Tibial nerve (tissue), 4 donors: Measurements from ENCODE around the gene BATF. TPM values are rescaled to one million over a fixed set of nuclear protein-coding genes. Genes with fewer than 3 reads are reported as not detected.

Source experiments
- DNase-seq, 2 donors: peaks; one replicate each; pipeline ENCODE4 v3.0.0-alpha.2; 2019; ENCODE audit warnings: low spot score in 2 of 2
- H3K27ac ChIP-seq, 4 donors: fragments of 200-600 bp; sonication (generic) in 3 of 4; one replicate each; pipeline ENCODE4 v1.5.1; 2017 to 2019; ENCODE audit warnings: mild to moderate bottlenecking in 1 of 4
- H3K27me3 ChIP-seq, 2 donors: fragments of 200-600 bp; sonication (generic) in 1 of 2; one replicate each; pipeline versions ENCODE4 v1.5.1 to v1.6.0; 2017 to 2019
- H3K36me3 ChIP-seq, 3 donors: fragments of 200-600 bp; sonication (generic); one replicate each; pipeline ENCODE4 v1.5.1; 2018 to 2019
- H3K4me1 ChIP-seq, 4 donors: fragments of 200-600 bp; sonication (generic) in 3 of 4; one replicate each; pipeline ENCODE4 v1.5.1; 2017 to 2019
- H3K4me3 ChIP-seq, 4 donors: fragments of 200-600 bp; sonication (generic) in 3 of 4; one replicate each; pipeline ENCODE4 v1.5.1; 2017 to 2019; ENCODE audit warnings: mild to moderate bottlenecking in 1 of 4, moderate library complexity in 1 of 4
- H3K9me3 ChIP-seq, 4 donors: fragments of 200-600 bp; sonication (generic) in 3 of 4; one replicate each; pipeline ENCODE4 v1.5.1; 2017 to 2019
- EP300 ChIP-seq, 2 donors: sonication (generic); formaldehyde crosslinking; IDR thresholded peaks; one replicate each; pipeline ENCODE4 v1.6.1; 2017; ENCODE audit warnings: antibody characterized with exemption in 2 of 2, mild to moderate bottlenecking in 1 of 2
- POLR2A ChIP-seq, 2 donors: fragments of 450-650 bp; IDR thresholded peaks; one replicate each; pipeline ENCODE4 v1.6.1; 2017; ENCODE audit warnings: antibody characterized with exemption in 2 of 2, mild to moderate bottlenecking in 2 of 2, moderate library complexity in 2 of 2
- WGBS, 2 donors: methylation state at CpG; one replicate each; pipeline ENCODE4 v1.1.5; 2018; 5-methylcytosine and 5-hydroxymethylcytosine counted together
- total RNA-seq, 4 donors: library from RNA; depleted of rRNA; stranded (reverse); fragments of >200 nt; gene quantifications; one replicate each; pipeline ENCODE4 v1.1.0, GENCODE V29; 2016
- TF ChIP-seq, protein P1 (sequence below), 5 experiments: fragments of 200-600 bp in 3 of 5; fragments of 450-650 bp in 2 of 5; sonication (generic) in 3 of 5; IDR thresholded peaks; one replicate each; pipeline ENCODE4 v1.5.1; 2016 to 2019; ENCODE audit warnings: antibody characterized with exemption in 5 of 5, mild to moderate bottlenecking in 3 of 5, moderate library complexity in 2 of 5

Gene BATF
- total RNA-seq, 4 donors from 2014 or later = 3.8 to 11.1 (median 6.3) TPM; not detected in 1

DNA sequence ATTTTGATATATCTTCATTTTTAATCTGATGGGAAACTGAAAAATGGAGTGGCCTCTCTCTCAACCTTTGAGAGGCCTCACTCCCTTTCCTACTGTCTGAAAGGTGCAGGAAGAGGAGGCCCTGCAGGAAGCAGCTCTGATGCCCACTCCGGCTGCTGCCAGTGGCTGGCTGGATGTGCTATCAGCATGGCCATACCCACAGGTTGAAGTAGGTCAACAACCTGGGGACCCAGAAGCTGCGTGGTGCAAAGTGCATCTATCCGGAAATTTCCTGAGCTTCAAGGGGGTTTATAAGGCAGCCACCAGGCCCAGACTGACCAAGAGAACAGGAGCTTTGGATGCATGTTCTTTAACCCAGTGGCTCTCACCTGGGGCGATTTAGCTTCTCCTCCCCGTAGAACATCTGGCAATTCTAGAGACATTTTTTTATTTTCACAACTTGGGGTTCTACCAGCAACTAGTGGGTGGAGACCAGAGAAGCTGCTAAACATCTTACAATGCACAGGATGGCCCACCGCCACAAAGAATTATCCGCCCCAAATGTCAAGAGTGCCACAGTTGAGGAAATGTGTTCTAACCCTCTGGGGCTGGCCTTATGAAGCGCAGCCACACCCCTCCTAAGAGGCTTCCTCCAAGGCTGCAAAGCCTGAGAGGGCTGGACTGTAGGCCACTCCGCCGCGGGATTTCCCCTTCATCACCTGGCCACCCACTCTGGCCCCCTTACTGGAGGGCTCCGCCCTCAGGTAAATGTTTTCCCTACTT is 8.2 kb upstream of the BATF start:
- 88 to 94% methylated on average over 12 of the region's 12 CpGs for WGBS, 2 donors
- no peak overlapping the region for H3K27ac ChIP-seq
- no peak for TF ChIP-seq EP300 (IDR thresholded peaks at IDR 0.05)
- TF ChIP-seq, protein P1, sequence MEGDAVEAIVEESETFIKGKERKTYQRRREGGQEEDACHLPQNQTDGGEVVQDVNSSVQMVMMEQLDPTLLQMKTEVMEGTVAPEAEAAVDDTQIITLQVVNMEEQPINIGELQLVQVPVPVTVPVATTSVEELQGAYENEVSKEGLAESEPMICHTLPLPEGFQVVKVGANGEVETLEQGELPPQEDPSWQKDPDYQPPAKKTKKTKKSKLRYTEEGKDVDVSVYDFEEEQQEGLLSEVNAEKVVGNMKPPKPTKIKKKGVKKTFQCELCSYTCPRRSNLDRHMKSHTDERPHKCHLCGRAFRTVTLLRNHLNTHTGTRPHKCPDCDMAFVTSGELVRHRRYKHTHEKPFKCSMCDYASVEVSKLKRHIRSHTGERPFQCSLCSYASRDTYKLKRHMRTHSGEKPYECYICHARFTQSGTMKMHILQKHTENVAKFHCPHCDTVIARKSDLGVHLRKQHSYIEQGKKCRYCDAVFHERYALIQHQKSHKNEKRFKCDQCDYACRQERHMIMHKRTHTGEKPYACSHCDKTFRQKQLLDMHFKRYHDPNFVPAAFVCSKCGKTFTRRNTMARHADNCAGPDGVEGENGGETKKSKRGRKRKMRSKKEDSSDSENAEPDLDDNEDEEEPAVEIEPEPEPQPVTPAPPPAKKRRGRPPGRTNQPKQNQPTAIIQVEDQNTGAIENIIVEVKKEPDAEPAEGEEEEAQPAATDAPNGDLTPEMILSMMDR (IDR thresholded peaks at IDR 0.05) = no peak
- H3K36me3 ChIP-seq = no peaks in the 10 kb centered on the region
- peak overlapping the region in 1 of 4 donors; percentile 35 for H3K4me3 ChIP-seq
- H3K27me3 ChIP-seq = no peaks in the 10 kb centered on the region
- peaks cover 0 to 11% (median 3%) of the 10 kb centered on the region in 4 donors for H3K4me1 ChIP-seq
- H3K9me3 ChIP-seq = peaks cover 0 to 16% (median 0%) of the 10 kb centered on the region in 4 donors
- DNase-seq = no peak

DNA sequence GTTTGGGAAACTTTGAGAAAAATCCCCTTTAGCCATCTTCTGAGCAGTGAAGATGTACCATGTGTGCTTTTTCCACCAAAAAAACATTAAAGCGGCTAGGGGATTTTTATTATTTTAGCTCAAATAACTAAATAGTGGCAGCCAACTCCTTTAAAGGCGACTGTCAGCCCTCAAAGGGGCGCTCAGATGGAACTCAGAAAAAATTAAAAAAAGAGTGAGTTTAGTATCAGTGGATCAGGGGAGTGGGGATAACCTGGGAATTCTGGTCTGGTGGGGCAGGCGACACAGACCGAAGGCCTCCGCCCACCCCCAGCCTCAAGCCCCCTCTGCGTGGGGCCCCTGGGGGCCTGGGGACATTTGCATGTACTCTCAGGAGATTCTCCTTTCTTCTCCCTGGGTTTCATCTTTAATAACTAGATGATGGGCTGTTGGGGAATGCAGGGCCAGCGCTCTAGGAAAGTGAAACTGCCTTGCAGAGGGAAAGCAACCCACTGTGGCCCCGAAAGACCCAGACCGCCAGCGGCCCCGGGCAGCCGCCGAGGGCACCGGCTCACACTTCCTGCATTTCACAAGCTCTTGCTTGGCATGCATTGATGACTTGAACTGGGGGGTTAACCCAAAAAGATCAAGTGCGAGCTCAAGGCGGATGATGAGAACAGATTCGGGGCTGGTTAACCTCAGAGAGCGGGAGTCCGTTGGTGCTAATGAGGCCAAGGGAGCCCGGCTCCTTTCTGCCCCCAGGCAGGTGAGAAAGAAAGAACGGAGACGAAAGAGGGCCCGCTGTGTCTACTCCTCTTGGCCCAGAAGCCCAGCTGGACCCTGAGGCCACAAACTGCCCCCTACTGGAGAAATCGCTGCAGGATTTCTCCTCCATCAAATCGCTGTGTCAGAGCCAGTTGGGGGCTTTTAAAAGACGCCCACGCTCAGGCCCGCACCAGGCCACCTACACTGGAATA is 7.3 kb upstream of the BATF start:
- H3K4me1 ChIP-seq = peaks cover 0 to 11% (median 3%) of the 10 kb centered on the region in 4 donors
- peak overlapping the region; percentile 24 to 47 (median 34) for H3K4me3 ChIP-seq
- WGBS, 2 donors = 29 to 44% methylated on average over 29 of the region's 29 CpGs
- H3K9me3 ChIP-seq = peaks cover 0 to 16% (median 0%) of the 10 kb centered on the region in 4 donors
- H3K27ac ChIP-seq = peak overlapping the region in 2 of 4 donors; percentile 42 to 50
- no peaks in the 10 kb centered on the region for H3K36me3 ChIP-seq
- no peak for DNase-seq
- H3K27me3 ChIP-seq = no peaks in the 10 kb centered on the region
- TF ChIP-seq, protein P1 (IDR thresholded peaks at IDR 0.05) = peak in 3 of 5 experiments; percentile 16 to 42 (median 25)
- no peak for TF ChIP-seq EP300 (IDR thresholded peaks at IDR 0.05)

DNA sequence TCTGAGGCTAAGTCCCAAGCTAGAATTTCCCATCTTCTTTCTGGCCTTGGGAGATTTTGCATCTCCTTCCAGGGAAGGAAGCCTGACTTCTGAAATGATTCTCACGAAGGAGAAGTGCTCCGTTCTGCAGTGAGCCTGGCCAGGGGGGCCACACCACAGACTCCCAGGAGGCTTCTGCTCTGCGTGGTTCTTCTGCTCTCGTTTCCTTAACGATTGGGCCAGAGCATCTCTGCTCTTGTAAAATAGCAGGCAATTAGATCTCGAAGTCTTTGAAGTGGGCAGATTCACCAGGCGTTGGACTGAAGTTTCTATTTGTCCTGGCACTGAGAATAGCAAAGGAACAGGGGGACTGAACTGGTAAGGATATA is 6.7 kb upstream of the BATF start:
- peaks cover 0 to 15% (median 0%) of the 10 kb centered on the region in 4 donors for H3K9me3 ChIP-seq
- peak overlapping the region in 3 of 4 donors; percentile 24 to 47 (median 35) for H3K4me3 ChIP-seq
- no peak for DNase-seq
- no peaks in the 10 kb centered on the region for H3K36me3 ChIP-seq
- 22 to 35% methylated on average over 7 of the region's 7 CpGs for WGBS, 2 donors
- peaks cover 0 to 11% (median 3%) of the 10 kb centered on the region in 4 donors for H3K4me1 ChIP-seq
- TF ChIP-seq, protein P1 (IDR thresholded peaks at IDR 0.05) = no peak
- TF ChIP-seq EP300 (IDR thresholded peaks at IDR 0.05) (no peak), POLR2A (IDR thresholded peaks at IDR 0.05) (no peak)
- peak overlapping the region in 1 of 4 donors; percentile 42 for H3K27ac ChIP-seq
- no peaks in the 10 kb centered on the region for H3K27me3 ChIP-seq

DNA sequence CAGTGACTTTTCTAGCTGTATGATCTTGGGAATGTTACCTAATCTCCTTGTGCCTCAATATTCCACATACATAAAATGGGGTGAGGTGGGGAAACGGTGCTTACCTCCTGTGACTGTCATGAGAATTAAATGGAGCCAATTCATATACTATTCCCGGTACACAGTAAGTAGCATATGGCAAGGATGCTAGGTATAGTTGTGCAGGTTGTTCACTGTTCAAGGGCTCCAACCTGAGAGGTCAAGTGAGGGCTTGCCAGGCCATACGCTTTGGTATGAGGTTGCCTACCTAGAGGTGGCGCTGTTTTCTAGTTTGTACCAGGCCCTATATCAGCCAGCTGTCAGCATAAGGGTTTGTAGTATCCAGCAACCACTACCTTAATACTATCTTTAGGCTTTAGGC is 3.6 kb upstream of the BATF start:
- Histone ChIP-seq H3K9me3 (no peaks in the 10 kb centered on the region), H3K27me3 (no peaks in the 10 kb centered on the region), H3K36me3 (no peaks in the 10 kb centered on the region), H3K27ac (no peak overlapping the region), H3K4me1 (peaks cover 0 to 14% (median 4%) of the 10 kb centered on the region in 4 donors), H3K4me3 (no peak overlapping the region)
- no peak for TF ChIP-seq POLR2A (IDR thresholded peaks at IDR 0.05)
- TF ChIP-seq EP300 (IDR thresholded peaks at IDR 0.05) = no peak
- TF ChIP-seq, protein P1 (IDR thresholded peaks at IDR 0.05) = no peak
- DNase-seq = no peak
- WGBS, 2 donors = 69 to 74% methylated on average over 4 of the region's 4 CpGs
